Uterus (tissue), 2 donors: Measurements from ENCODE around the gene RUFY3.

Experiments used
- CTCF ChIP-seq, 4 experiments: fragments of 200-600 bp in 2 of 4; fragments of 450-650 bp in 2 of 4; sonication (generic) in 2 of 4; IDR thresholded peaks; one replicate each; pipeline ENCODE4 v1.5.1; 2016 to 2019; ENCODE audit warnings: antibody characterized with exemption in 4 of 4, mild to moderate bottlenecking in 2 of 4, moderate library complexity in 1 of 4
- POLR2A ChIP-seq, 2 donors: fragments of 450-650 bp; IDR thresholded peaks; one replicate each; pipeline ENCODE4 v1.6.1; 2016; ENCODE audit warnings: antibody characterized with exemption in 2 of 2, mild to moderate bottlenecking in 1 of 2, moderate library complexity in 1 of 2

DNA sequence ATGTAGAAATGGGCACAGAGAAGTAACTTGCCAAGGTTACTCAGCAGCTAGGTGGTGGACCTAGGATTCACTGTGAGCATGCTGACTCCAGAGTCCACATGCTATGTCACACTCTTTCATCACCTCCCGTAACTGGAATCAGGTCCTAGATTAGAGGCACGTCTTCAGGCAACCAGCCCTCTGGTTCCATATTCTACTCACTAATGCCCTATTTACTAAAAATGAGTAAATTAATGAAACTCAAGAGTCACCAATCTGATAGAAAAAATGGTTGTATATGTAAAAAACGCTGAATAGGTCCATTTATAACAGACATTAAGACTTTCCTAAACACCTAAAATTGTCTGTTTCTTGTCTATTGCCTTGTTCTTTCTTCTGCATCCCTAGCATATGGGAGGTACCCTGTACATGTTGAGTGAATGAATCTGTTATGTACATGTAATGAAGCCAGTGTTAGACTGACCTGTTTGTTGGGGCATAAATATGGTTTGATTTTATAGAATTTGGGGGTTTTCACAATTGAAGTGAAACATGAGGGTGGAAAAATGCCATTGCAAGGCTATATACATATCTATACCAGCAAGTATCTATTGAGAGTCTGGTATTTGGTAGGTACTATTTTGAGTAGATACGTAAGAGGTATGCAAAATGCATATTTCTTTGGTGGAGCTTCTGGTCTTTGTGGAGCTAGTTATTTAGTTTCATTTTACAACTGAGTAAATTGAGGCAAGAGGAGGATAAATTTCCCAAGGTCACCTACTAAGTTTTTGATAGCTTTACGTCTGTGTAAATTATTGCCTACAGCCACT is 7.5 kb upstream of the RUFY3 start:
- no peak for TF ChIP-seq CTCF (IDR thresholded peaks at IDR 0.05)
- TF ChIP-seq POLR2A (IDR thresholded peaks at IDR 0.05): no peak
